SKM-1 treated with dmso at 0.1 percent for 144 hours (cell line): ENCODE results near the gene C1orf210.
A peak's percentile ranks its signal among the peaks of the same experiment; 100 is the strongest.

Experiments
- DNase-seq: peaks from one replicate; lab custom pipeline; 2025; ENCODE audit not compliant: unreplicated experiment; lab: John Stamatoyannopoulos, UW

The C1orf210 gene

DNA sequence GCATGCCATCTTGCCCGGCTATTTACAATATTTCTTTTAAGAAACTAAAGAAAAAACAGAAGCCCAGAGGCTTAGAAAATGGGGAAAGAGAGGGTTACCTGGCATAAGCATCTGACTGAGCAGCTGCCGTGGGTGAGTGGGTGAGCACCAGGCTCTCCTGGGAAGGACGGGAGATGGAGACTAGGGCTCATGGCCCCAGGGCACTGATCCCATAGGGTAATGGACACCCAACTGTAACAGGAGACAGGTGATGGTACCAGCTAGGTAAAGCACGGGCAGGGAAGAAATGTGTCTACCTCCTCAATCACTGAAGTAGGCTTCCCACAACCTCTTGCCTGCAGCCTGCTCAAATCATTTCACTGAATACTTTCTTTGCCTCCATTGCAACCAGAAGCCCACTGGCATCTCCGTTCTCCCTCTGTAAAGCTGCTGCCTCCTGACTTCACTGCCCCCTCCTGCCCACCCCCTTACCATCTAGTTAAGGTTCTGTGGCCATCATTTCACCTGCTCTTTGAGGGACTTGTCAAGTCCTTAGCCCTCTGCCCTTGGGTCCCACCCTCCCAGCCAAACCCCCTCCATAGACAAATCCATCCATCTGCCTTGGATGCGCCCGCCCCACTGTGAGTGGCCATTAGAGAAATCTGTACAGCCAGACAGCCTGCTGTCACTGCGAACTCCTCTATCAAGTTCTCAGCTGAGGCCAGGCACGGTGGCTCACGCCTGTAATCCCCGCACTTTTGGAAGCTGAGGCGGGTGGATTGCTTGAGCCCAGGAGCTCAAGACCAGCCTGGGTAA, 9.4 kb downstream of the C1orf210 start:
- no peak for DNase-seq

DNA sequence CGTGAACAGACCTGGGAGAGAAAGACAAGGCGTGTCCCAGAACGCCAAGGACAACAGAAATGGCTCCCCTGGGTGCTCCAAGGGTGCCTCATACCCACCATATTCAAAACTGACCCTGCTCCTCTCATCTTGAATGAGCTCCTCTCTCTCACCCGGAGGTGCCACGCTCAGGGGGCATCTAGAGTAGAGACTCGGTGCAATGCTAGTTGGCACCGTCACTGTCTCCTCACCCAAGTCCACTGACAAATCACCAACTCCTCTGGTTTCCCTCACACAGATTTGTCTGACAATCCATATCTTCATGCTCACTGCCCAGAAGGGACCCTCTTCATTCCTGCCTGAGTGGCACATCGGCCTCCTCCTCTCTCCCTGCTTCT, 10.6 kb downstream of the C1orf210 start:
- DNase-seq, result no peak

GRCh38 chr1:43274125-43274803, 11.1 kb downstream of the C1orf210 start:
- DNase-seq, result peak; percentile 70

- no peak for DNase-seq
Measured at GRCh38 chr1:43273708-43274107, 11.7 kb downstream of the C1orf210 start.

- no peak for DNase-seq
Measured at GRCh38 chr1:43272576-43273571, 12.5 kb downstream of the C1orf210 start.

DNA sequence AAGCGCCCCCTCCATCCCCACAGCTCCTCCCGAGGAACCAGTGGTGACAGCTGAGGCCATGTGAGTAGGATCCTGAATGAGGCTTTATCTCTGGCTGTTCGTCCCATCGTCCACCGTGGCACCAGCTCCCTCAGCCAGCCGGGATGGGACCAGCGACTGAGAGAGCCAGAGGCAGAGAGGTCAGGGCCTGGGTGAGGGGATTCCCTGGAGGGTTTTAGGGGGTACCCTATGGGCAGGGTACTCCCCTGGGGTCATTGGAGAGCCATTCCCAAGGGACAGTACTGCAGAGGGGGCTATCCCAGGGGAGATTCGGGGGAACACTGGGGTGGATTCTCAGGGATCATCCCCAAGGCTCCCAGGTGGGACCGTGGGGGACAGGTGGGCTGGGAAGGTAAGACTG, 13.2 kb downstream of the C1orf210 start:
- no peak for DNase-seq

DNA sequence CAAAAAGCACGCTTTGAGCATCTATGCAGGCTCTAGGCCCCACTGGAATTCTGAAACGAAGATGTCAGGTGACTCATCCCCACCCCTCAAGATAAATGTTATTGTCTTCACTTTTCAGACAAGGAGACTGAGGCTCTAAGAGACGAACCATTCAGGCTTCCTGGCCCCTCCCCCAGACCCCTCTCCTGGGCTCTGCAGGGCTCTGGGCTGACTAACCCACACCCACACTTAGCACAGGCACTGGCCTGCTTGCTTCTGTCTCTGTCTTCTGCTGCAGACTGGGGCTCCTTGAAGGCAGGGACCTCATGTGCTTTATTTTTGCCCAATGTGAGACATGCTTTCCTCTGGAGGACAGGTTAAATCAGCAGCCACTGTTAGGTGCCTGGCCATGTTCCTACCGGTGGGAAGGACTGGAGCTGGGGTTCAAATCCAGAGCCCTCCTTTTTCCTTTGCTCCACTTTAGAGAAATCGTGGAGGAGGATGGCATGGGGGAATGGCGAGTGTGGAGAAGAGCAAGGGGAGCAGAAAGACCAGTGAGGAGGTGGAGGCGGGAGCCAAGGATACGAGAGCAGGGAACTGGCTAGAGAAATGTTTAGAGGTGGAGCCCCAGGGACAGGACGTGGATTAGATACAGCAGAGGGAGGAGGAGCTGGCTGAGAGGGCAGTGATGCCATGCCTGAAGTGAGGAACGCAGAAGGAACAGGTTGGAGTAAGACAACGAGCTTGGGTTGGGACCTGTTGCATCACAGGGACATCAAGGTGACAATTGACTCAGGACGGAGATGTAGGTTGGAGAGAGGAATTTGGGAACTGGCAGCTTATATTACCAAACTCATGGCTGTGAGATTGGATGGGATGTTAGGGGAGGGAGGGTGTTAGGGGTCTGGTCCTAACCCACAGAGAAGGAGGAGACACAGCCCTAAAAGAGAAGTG, 13.9 kb downstream of the C1orf210 start:
- no peak for DNase-seq

- no peak for DNase-seq
Measured at GRCh38 chr1:43270421-43271095, 14.8 kb downstream of the C1orf210 start.

GRCh38 chr1:43269627-43270375, 15.6 kb downstream of the C1orf210 start, which contains the start of gene TMEM125:
TSS of gene TMEM125 (plus strand) at chr1:43269983. CDS start at chr1:43272723, 2,740 bp downstream.
- no peak for DNase-seq

DNA sequence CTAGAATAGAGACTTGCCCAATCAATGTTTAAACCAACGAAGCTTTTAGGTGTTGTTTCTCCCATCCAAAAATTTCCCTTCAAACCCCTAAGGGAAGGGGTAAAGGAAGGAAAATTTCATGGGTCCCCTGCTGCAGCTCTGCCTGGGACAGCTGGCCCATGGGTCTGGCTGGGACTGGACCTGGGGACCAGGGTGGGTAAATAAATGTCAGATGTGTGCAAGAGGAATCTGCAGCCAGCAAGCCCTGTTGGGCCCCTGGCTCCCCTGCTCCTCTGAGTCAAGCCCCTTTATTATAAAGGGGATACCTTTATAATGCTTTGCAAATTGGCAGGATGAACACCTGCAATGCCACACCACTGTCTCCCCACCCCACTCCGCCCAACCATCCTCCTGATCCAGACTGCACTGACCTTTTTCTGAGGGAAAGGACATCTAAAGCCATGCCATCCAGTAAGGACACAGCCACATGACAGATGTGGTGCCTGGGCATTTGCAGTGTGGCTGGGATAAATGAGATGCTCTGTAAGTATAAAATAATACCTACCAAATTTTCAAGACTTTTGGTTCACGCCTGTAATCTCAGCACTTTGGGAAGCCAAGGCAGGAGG, 17.5 kb downstream of the C1orf210 start:
- DNase-seq, result no peak

- no peak for DNase-seq
Measured at GRCh38 chr1:43267291-43267805, 18.0 kb downstream of the C1orf210 start.

DNA sequence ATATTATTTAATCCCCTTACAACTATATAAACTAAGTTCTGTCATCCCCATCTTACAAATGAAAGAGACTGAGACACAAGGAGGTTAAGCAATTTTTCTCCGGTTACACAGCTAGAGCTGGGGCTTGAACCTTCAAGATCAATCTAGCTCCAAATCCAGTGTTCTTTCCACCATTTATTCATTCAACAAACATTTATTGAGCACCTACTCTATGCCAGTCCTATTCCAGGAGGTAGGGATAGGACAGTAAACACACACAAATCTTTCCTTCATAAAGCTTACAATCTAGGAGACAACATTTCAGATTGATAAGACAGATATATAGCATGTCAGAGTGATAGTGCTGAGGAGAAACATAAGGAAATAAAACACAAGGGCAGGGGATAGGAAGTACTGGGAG, 18.5 kb downstream of the C1orf210 start:
- DNase-seq, result no peak

DNA sequence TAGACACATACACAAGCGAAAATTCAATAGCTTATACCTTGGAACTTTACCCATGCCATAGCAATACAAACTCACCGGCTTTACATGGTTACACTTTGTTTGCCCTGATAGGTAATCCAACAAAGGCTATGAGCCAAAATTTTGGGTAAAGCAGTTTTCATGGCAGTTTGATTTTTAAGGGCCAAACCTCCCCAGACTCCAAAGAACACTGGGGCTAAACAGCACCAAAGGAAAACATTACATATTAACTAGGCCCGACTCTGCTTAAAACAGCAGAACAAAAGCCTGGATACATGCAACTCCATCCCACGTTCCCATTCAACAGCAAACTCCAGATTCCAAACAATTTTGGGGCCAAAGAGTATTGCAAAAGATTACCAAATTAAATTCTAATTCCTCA, 19.9 kb downstream of the C1orf210 start:
- no peak for DNase-seq

DNA sequence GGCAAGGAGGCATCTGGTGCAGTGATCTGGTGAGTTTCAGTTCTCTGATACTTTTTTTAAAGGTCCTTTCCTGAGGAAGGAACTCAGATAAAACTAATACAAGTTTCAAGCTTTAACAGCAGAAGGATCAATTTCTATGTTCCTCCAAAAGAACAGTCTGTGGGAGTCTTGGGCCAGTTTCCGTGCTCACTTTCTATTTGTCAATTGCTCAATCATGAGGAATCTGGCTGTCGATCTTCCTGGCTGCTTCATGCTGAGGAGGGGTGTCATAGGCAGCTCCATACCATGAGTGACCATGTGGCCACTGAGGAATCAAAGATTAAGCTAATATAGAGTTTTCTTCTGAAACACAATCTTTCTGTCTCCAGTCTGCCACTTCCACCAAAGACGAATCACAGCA, 27.0 kb downstream of the C1orf210 start:
- DNase-seq, result no peak

DNA sequence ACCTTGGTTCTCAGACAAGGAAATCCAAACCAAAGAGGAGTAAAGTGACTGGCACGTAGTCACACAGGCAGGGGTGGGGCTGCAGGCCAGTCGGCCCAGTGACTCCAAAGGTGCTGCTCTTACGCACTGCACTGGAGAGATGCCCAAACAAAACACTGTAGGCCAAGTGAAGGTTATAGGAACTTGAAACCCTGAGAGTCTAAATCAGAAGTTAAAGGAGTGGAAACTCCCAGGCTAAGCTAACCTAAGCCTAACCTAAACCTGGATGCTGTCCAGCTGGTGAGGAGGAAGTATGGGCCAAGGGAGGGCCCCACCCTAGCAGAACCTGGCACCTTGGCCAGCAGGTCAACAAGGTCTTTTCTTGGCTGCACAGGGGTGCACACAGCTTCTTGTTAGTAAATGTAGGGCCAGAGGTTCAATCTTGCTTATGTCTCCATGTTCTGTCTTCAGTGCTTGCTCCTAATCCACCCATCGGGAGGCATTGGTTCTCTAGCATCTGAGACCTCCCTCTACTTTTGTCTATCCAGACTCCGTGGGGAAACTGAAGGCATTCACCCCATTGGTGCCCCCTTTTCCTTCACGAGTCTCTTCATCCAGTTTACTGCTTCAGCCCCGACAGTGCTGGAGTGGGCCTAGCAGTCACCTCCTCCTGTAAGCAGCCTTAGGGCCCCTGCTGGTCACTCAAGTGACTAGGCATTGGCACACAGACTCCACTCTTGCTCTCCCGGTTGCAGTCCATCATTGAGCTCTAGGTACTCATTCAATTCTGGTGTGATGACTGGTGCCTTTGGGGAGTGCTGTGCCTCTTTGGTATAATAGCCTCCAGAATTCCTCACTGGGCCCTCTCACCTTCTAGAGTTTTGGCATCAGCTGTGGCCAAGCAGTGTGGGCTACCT, 28.5 kb downstream of the C1orf210 start:
- no peak for DNase-seq

- no peak for DNase-seq
Measured at GRCh38 chr1:43255438-43256210, 29.8 kb downstream of the C1orf210 start.

- DNase-seq, result no peak
Measured at GRCh38 chr1:43253876-43254275, 31.5 kb downstream of the C1orf210 start.
